Measurements from ENCODE around the gene RASL11A. TPM values are rescaled to one million over a fixed set of nuclear protein-coding genes. Genes with fewer than 3 reads are reported as not detected.

Gene RASL11A
- total RNA-seq, 1 experiment from 2014 or later: 21.0 TPM

DNA sequence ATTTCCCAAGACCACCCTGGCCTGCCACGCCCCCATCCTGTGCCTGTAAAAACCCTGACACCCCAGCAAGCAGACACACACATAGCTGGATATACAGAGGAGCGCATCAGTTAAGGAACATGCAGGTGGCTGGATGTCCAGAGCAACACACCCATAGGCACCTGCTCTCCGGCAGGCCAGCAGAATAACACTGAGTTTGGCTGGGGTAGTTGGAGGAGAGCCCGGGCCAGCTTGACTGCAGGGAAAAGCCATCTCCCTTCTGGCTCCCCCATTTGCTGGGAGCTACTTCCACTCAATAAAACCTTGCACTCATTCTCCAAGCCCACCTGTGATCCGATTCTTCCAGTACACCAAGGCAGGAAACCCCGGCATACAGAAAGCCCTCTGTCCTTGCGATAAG, 8.9 kb downstream of the RASL11A start:
- Histone ChIP-seq H3K4me3 (ENCODE audit: low read depth, low read length) (no peak overlapping the region), H3K4me1 (no peaks in the 10 kb centered on the region), H3K36me3 (ENCODE audit: control insufficient read depth, insufficient read depth, low read length) (no peaks in the 10 kb centered on the region), H3K27me3 (replicated peaks; ENCODE audit: control insufficient read depth, insufficient read depth, low read length) (no peaks in the 10 kb centered on the region), H3K9me3 (no peaks in the 10 kb centered on the region)
- intact Hi-C loops (cut with micrococcal nuclease; ENCODE audit: unreplicated experiment): no loop called here
- Mint-ChIP-seq H3K4me3 (ENCODE audit: unreplicated experiment) (no peak overlapping the region), H3K27ac (ENCODE audit: unreplicated experiment) (no peak overlapping the region), H3K4me1 (ENCODE audit: low read depth, unreplicated experiment) (no peaks in the 10 kb centered on the region), H3K36me3 (ENCODE audit: insufficient read depth, unreplicated experiment) (peaks cover 5% of the 10 kb centered on the region), H3K27me3 (ENCODE audit: insufficient read depth, unreplicated experiment) (peaks cover 2% of the 10 kb centered on the region), H3K9me3 (ENCODE audit: unreplicated experiment) (no peaks in the 10 kb centered on the region)
- no TSS peak for BruUV-seq (replicated peaks)
- CTCF ChIA-PET: interaction anchor here (1.0 kb wide), 1 partner anchor 333 kb away, joined by 3 read pairs; no protein-coding TSS in a partner anchor
- POLR2A ChIA-PET: no interaction called here
- TF ChIP-seq CTCF (IDR thresholded peaks at IDR 0.05; ENCODE audit: insufficient read depth in 1 of 2, low read depth in 1 of 2, low read length in 1 of 2, severe bottlenecking in 1 of 2, unreplicated experiment in 1 of 2): no peak
- DNase-seq: no peak

DNA sequence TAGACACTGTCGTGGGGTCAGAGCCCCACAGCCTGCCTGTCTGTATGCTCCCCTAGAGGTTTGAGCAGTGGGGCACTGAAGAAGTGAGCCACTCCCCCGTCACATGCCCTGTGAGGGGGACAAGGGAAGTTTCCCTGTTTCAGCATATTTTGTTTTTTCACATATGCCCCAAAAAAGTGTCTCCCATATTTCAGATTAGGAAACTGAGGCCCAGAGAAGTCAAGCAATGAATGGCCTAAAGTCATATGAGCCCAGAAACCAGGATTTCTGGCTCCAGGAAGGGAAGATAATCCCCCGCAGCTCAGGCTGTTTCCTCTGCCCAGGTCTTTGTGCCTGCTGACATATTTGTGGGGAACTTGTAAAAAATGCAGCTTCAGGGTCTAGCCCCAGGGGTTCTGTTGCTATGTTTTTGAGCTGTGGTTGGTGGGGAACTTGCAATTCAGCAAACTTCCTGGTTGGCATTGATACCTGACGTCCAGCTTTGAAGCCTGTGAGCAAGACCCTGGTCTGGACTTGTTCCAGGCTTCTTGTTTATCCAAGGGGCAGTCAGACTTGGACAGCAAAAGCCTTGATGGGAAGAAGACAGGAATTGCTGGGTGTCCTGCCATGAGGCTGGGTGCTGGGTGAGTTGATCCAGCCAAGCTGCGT, 9.5 kb downstream of the RASL11A start:
- no peak for TF ChIP-seq CTCF (IDR thresholded peaks at IDR 0.05; ENCODE audit: insufficient read depth in 1 of 2, low read depth in 1 of 2, low read length in 1 of 2, severe bottlenecking in 1 of 2, unreplicated experiment in 1 of 2)
- DNase-seq: no peak
- CTCF ChIA-PET: interaction anchor here (0.5 to 2.3 kb wide), 4 partner anchors 9 to 576 kb away, joined by 3 to 10 read pairs (median 4); partner anchors contain the start of gene RASL11A
- no peaks in the 10 kb centered on the region for H3K4me1 Mint-ChIP-seq (ENCODE audit: low read depth, unreplicated experiment)
- Histone ChIP-seq H3K36me3 (ENCODE audit: control insufficient read depth, insufficient read depth, low read length) (no peaks in the 10 kb centered on the region), H3K9me3 (no peaks in the 10 kb centered on the region), H3K27me3 (replicated peaks; ENCODE audit: control insufficient read depth, insufficient read depth, low read length) (no peaks in the 10 kb centered on the region), H3K4me1 (no peaks in the 10 kb centered on the region), H3K4me3 (ENCODE audit: low read depth, low read length) (no peak overlapping the region)
- H3K27me3 Mint-ChIP-seq (ENCODE audit: insufficient read depth, unreplicated experiment): peaks cover 2% of the 10 kb centered on the region
- H3K27ac Mint-ChIP-seq (ENCODE audit: unreplicated experiment): no peak overlapping the region
- BruUV-seq (replicated peaks): no TSS peak
- H3K36me3 Mint-ChIP-seq (ENCODE audit: insufficient read depth, unreplicated experiment): peaks cover 5% of the 10 kb centered on the region
- no peaks in the 10 kb centered on the region for H3K9me3 Mint-ChIP-seq (ENCODE audit: unreplicated experiment)
- POLR2A ChIA-PET: no interaction called here
- intact Hi-C loops (cut with micrococcal nuclease; ENCODE audit: unreplicated experiment): no loop called here
- no peak overlapping the region for H3K4me3 Mint-ChIP-seq (ENCODE audit: unreplicated experiment)

DNA sequence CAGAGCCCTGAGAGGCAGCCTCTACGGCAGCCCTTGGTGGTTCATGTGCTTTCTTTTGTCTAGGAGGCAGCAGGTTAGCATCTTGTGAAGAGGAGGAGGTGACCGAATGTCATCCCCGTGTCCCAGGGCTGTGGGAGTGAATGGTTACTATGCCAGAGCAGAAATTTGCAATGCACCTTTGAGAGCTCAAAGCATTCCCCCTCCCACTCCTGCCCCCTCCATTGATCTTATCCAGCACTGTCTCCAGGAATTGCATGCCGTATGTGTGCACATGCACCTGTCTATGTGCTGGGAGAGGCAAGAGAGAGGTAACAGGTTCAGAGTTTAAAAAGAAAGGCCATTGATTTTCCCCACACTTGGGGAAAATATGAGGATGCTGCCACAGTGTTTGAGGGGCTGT, 10.2 kb downstream of the RASL11A start:
- no peaks in the 10 kb centered on the region for H3K9me3 ChIP-seq
- Mint-ChIP-seq H3K4me3 (ENCODE audit: unreplicated experiment) (no peak overlapping the region), H3K27me3 (ENCODE audit: insufficient read depth, unreplicated experiment) (peaks cover 2% of the 10 kb centered on the region), H3K9me3 (ENCODE audit: unreplicated experiment) (no peaks in the 10 kb centered on the region), H3K27ac (ENCODE audit: unreplicated experiment) (no peak overlapping the region), H3K36me3 (ENCODE audit: insufficient read depth, unreplicated experiment) (peaks cover 5% of the 10 kb centered on the region), H3K4me1 (ENCODE audit: low read depth, unreplicated experiment) (no peaks in the 10 kb centered on the region)
- no peak overlapping the region for H3K4me3 ChIP-seq (ENCODE audit: low read depth, low read length)
- H3K27me3 ChIP-seq (replicated peaks; ENCODE audit: control insufficient read depth, insufficient read depth, low read length): no peaks in the 10 kb centered on the region
- intact Hi-C loops (cut with micrococcal nuclease; ENCODE audit: unreplicated experiment): no loop called here
- no peak for TF ChIP-seq CTCF (IDR thresholded peaks at IDR 0.05; ENCODE audit: insufficient read depth in 1 of 2, low read depth in 1 of 2, low read length in 1 of 2, severe bottlenecking in 1 of 2, unreplicated experiment in 1 of 2)
- no peaks in the 10 kb centered on the region for H3K36me3 ChIP-seq (ENCODE audit: control insufficient read depth, insufficient read depth, low read length)
- DNase-seq: no peak
- POLR2A ChIA-PET: no interaction called here
- H3K4me1 ChIP-seq: no peaks in the 10 kb centered on the region
- no TSS peak for BruUV-seq (replicated peaks)
- CTCF ChIA-PET: interaction anchor here (0.5 to 2.3 kb wide), 5 partner anchors 10 to 577 kb away, joined by 3 to 10 read pairs (median 6); partner anchors contain the start of gene RASL11A
